Stimulated activated CD4-positive, alpha-beta T cell treated with anti-CD3 and anti-CD28 coated beads, Interleukin-4, amount 100 ng/mL, for 48 hours (primary cell): Measurements from ENCODE around the gene SEMA6C.

Source experiments
- DNase-seq, 2 donors: peaks; one replicate each; pipeline ENCODE4 v3.0.0-alpha.2; 2020; ENCODE audit warnings: low read depth in 2 of 2

The SEMA6C gene

DNA sequence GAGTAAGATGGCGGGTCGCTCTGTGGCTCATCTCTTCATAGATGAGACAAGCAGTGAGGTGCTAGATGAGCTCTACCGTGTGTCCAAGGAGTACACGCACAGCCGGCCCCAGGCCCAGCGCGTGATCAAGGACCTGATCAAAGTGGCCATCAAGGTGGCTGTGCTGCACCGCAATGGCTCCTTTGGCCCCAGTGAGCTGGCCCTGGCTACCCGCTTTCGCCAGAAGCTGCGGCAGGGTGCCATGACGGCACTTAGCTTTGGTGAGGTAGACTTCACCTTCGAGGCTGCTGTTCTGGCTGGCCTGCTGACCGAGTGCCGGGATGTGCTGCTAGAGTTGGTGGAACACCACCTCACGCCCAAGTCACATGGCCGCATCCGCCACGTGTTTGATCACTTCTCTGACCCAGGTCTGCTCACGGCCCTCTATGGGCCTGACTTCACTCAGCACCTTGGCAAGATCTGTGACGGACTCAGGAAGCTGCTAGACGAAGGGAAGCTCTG, 12.4 kb upstream of the SEMA6C start:
- DNase-seq, result no peak

DNA sequence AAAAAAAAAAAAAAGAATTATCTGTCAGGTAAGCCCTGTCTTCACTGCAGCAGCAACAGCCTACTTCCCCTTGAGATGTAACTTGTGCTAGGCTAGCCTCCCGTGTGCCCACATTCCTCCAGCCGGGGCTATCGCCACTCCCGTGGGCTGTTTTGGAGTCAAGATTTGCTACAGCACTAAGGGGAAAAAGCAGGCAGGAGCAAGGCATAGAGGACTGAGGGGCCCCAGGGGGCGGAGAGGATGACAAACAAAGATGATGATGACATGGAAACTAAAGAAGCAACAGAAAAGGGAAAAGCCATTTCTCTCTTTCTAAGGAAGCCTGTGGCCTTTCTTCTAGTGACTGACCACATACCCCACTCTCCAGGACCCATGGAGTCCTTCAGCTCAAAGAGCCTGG, 11.9 kb upstream of the SEMA6C start:
- peak; percentile 48 to 54 for DNase-seq

GRCh38 chr1:151157067-151157531, 10.7 kb upstream of the SEMA6C start:
- peak; percentile 43 to 64 for DNase-seq

- DNase-seq, result peak; percentile 70 to 83
Observed at GRCh38 chr1:151156515-151156819, 10.0 kb upstream of the SEMA6C start, which contains the start of gene TNFAIP8L2. Gene TNFAIP8L2 (plus strand): TSS chr1:151156649. CDS start chr1:151158698, 2,049 bp downstream.

DNA sequence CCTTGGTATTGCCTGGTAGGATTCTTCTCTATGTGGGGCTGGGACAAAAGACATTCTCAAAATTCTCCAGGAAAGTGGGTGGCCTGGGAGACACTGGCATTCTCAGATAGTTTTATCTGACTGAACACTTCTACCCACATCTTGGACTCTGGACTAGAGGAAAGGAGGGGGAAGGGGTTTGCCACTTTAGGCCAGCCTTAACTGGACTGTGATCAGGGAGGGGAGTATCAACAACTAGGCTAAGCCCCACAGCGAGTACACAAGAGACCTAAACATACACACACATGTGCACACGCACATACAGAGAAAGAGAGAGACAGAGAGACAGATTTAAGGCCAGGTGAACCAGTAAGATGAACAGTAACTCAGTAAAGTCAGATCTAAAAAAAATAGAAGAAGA, 1.2 kb upstream of the SEMA6C start:
- no peak for DNase-seq

DNA sequence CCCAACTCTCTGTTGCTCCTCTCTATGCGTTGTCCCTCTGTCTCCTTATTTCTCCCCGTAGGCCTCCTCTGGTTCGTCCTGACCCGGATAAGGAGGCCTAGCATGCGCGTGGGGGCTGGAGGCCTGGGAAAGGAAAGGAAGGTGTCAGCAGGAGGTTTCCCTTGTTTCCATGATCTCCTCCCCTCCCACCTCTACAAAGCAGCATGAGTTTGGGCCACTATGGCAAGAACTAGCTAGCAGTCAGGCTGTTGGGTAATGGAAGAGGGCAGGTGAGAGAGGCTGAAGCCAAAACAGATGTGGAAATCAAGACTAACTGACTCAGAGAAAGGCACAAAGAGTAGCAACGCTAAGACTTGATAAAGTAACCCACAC, 687 bp upstream of the SEMA6C start:
- DNase-seq, result no peak

DNA sequence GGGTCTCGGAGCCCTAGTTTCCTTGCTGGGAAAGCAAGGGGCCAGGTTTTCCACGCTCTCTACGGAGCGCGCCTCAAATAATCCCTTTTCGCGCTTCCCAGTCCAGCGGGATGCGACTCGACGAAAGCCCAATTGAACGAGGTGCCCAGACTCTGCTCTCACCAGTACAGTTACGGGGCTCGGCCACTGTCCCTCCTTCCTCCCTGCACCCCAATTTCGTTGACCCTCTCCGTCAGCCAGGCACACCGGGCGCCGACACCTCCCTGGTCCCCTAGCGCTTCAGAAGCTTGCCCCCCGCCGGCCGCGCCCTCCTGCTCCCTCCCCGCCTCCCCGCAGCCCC, 389 bp downstream of the SEMA6C start:
- no peak for DNase-seq

DNA sequence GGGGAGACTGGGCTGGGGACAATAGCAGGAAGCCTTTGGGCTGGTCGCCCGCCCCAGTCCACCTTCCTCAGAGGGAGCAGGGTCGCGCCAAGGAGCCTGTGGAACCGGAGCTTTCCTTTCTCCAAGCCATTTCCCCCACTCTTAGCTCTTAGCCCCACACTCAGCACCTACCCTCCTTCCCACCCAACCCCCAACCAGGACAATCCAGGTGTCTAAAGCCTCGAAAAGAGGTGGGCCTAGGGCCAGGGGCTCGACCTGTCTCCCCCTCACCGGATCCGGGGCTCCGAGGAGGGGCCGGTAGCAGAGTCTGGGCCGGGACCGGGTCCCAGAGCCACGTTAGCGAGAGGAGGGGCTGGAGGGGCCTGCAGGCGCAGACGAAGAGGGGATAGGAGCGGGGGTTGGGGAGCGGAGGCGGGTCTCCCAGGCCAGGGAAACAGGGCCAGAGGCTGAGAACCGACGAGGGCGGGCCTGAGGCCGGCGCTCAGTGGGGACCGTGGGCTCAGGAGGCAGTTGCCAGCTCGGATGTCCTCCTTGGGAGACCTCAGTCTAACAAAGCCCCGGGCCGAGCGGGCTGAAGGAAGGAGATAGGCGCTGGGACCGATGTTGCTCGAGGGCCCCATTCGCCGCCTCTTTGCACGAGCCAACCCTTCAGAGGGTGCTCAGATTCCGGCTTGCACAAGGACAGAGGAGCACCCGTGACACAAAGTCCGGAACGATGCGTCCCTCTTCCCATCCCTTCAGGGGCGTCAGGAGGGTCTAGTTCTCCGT, 943 bp downstream of the SEMA6C start:
- DNase-seq, result no peak

DNA sequence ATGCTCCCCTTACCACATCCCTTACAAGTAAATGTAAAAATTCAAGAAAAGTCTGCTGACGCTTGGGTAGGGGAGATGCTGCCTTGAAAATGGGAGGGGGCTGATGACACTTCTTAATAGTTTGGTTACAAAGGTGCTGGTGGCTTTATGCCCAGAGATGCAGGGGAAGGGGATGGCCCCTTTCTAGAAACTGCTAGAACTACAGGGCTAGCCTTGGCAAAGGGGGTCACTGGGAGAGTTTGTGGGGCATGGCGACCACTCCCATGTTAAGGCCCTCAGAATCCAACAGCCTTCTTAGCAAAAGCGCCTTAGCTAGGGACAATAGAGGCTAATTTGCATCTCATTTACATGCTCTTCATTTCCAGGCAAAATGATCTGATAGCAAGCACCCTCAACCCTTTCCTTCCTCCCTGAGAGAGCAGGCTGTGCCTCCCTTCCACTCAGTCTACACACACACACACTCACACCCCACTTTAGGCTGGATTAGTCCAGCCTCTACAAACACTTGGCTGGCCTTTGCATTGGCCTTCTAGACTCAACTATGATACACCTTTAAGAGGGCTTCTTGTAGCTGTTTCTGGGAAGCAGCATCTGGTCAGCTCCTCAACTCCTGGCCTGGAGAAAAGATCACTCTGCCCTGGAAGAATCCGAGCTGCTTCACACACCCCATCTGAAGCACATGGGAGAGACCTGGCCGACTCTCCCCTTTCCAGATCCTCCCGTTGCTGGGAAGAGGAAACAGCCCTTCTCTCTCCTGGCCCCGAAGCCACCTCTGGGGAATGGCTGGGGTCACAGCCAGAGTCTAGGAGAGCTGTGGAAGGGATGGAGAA, 1.7 kb downstream of the SEMA6C start:
- DNase-seq, result no peak

DNA sequence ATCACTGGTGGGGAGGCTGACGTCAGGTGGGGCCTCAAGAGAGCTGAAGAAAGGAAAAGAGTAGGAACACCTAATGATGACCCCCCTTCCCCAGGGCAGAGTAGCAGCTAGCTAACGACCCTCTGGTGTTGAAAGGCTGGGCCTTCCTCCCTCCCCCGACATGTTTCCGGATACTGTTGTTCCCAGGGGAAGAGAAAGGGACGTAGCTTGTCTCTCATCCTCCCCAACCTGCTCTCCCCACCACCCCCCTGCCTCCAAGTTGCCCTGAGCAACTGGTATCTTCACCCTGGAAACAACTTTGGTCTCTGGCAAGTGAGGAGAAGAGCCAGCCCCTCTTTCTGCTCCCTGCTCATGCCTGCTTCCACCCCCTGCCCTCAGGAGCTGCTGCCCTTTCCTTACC, 2.4 kb downstream of the SEMA6C start:
- DNase-seq, result no peak

- DNase-seq, result no peak
Observed at GRCh38 chr1:151143057-151143435, 3.4 kb downstream of the SEMA6C start.

- no peak for DNase-seq
Observed at GRCh38 chr1:151142411-151143056, 3.9 kb downstream of the SEMA6C start.

- DNase-seq, result no peak
Observed at GRCh38 chr1:151137789-151138188, 8.6 kb downstream of the SEMA6C start.

GRCh38 chr1:151135433-151136385, 10.7 kb downstream of the SEMA6C start:
- no peak for DNase-seq

GRCh38 chr1:151134991-151135390, 11.4 kb downstream of the SEMA6C start:
- no peak for DNase-seq

- DNase-seq, result no peak
Observed at GRCh38 chr1:151134396-151134795, 12.0 kb downstream of the SEMA6C start.

- DNase-seq, result no peak
Observed at GRCh38 chr1:151133018-151133806, 13.2 kb downstream of the SEMA6C start.

- DNase-seq, result no peak
Observed at GRCh38 chr1:151132335-151133017, 14.0 kb downstream of the SEMA6C start.

- no peak for DNase-seq
Observed at GRCh38 chr1:151131701-151132334, 14.6 kb downstream of the SEMA6C start.
